Fibroblast of the aortic adventitia (primary cell): ENCODE measurements around the gene AGER. TPM values are rescaled to one million over a fixed set of nuclear protein-coding genes. Genes with fewer than 3 reads are reported as not detected.

ENCODE experiments used
- DNase-seq: peaks from one replicate; pipeline ENCODE4 v3.0.0-alpha.2; 2010; ENCODE audit warnings: low read depth
- H3K4me3 ChIP-seq: 2 replicates; pipeline ENCODE4 v1.5.1; 2011; ENCODE audit warnings: low read depth, mild to moderate bottlenecking, control low read depth, low read length, moderate library complexity
- CTCF ChIP-seq: IDR thresholded peaks from 2 replicates; pipeline ENCODE4 v1.5.1; 2011; ENCODE audit warnings: mild to moderate bottlenecking, low read length, control low read depth, inconsistent platforms; ENCODE audit not compliant: insufficient read depth
- total RNA-seq: library from RNA; depleted of rRNA; stranded (reverse); fragments of >200 nt; gene quantifications from 2 replicates; pipeline ENCODE4 v1.2.3, GENCODE V29; 2012; ENCODE audit warnings: low replicate concordance

The AGER gene
- total RNA-seq, 1 donor: 0.18 TPM

GRCh38 chr6:32198866-32199265, 14.8 kb upstream of the AGER start:
- no peak overlapping the region for H3K4me3 ChIP-seq
- no peak for TF ChIP-seq CTCF
- no peak for DNase-seq

GRCh38 chr6:32198345-32198696, 14.3 kb upstream of the AGER start:
- TF ChIP-seq CTCF: no peak
- no peak overlapping the region for H3K4me3 ChIP-seq
- no peak for DNase-seq

DNA sequence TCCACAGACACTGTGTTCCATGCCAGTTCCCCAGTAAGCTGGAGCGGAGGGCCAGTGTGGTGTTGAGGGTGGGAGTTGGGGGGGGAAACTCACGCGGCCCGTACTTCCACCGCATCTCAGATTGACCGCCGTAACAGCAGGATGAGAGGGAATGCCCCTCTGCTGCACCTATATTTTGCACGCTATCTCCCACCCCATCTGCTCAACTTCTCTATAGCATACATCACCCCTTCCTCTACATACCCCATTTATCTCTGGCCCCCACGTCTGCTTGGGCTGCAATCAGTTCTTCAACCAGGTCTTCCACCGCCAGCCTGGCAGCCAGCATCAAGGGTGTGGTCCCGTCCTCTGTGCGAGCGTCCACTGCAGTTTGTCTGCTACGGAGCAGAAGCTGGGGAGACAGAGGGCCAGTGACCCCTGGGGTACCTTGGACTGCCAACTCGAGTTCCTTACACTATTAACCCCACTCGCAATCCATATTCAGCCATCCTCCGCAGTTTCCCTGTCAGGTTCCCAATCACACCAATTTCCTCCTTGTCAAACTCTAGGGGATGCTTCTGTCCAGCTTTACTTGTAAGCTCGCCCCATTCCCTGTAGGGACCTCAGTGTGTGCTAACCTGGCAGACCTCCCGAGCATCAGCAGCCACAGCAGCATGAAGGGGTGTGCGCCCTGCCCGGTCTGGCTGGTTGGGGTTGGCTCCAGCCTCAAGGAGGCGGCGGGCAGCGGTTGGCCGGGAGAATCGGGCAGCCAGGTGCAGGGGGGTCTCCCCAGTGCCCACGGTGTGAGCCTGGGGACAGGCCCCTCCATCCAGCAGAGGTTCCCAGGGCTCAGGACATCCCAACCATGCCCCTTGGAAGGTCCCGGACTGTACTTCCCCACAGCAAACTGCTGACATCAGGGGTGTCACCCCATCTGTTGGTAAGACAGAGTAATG, 12.9 kb upstream of the AGER start:
- DNase-seq: peak; percentile 12
- no peak for TF ChIP-seq CTCF
- H3K4me3 ChIP-seq: peak overlapping the region; percentile 95

DNA sequence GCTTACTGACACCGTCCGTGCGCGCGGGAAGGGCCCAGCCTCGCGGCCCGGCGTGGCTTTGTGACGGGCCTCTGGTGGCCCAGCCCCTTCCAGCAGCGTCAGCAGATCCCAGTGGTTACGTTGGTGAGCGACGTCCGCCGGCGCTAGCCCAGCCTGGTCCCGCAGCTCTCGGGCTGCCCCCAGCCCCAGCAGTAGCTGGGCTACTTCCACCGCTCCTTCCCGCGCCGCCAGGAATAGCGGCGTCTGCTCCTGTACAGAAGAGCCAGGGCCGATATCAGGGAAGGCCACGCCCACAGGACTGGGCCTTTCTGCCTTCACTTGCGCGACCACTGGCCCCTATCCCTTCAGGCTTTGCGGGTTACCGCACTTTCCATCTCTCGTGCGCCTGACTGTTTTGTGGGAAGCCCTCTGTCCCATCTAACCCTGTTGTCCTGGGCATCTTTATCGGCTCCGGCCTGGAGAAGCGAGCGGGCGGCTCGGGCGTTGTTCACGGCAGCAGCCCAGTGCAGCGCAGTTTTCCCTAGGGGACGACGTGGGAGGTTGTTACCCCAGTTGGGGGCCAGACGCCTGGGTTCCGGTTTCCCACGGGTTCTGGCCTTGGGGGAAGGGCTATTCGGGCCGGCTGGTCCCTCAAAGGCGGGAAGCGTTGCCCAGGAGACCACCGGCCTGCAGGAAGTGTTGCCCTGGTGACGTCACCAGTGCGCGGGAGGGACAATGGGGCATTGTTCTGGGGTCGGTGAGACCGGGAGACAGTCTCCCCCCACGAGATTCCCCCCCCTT, 12.0 kb upstream of the AGER start:
- DNase-seq: peak; percentile 81
- TF ChIP-seq CTCF: no peak
- H3K4me3 ChIP-seq: peak overlapping the region; percentile 95

- H3K4me3 ChIP-seq: peak overlapping the region; percentile 95
- peak; percentile 68 for TF ChIP-seq CTCF
- DNase-seq: peak; percentile 99
Observed at GRCh38 chr6:32195652-32195901, 11.5 kb upstream of the AGER start.

DNA sequence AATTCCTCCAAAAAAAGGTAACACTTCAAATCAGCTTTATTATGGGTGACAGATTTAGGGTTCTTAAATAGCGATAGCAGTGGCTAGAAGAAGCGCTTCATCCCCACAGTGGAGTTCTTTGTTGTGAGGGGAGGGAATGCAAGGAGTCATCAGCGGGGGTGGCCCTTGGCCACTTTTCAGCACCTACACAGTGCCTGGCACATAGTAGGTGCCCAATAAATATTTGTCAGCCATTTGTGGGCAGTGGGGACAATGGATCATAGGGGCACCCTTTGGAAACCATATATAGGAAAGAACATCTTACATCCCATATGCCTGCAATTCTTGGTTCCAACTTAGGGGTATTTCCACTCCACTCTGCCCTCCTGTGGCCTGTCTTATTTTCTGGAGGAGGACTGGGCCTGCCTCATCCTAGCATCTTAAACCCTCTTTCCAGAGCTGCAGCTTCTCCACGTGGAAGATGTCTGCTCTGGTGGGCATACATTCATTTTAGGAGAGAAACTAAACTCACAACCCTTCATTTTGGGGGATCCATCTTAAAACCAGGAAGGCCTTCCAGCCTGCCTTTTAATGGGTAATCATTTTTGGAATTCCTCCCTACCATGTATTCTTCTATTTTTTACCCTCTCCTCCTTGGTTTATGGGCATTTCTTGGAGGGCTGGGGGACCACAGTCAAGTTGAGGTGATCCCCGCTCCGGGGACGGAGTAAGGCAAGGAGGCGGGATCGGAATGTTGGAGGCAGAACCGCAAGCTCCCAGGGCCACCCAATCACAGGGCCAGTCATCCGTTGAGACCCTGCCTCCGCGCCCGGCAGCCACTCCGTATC, 11.0 kb upstream of the AGER start:
- TF ChIP-seq CTCF: peak; percentile 69
- peak overlapping the region; percentile 58 for H3K4me3 ChIP-seq
- peak; percentile 74 for DNase-seq
